HG03025 (cell line): Measurements from ENCODE around the gene MSANTD2.
"Not testable (repeated sequence)": the region's sequence is repeated elsewhere in the genome, so short reads cannot be mapped to it uniquely, and the experiment has no call there.

Source experiments
- ATAC-seq: cut with Tn5 transposase; IDR thresholded peaks from one replicate; pipeline ENCODE4 v1.9.1; 2021; ENCODE audit warnings: mild to moderate bottlenecking, moderate library complexity; ENCODE audit not compliant: unreplicated experiment, low FRiP score

MSANTD2 gene

GRCh38 chr11:124778281-124778680 lies 21.9 kb downstream of the MSANTD2 start:
- no peak for ATAC-seq

GRCh38 chr11:124776865-124777645 lies 23.2 kb downstream of the MSANTD2 start:
- ATAC-seq, result no peak

- ATAC-seq, result not testable (repeated sequence)
These were observed 29.2 kb downstream of the MSANTD2 start for GRCh38 chr11:124770959-124771358.

- ATAC-seq, result no peak
These were observed 30.1 kb downstream of the MSANTD2 start for GRCh38 chr11:124769806-124770774.

- no peak for ATAC-seq
These were observed 31.3 kb downstream of the MSANTD2 start for GRCh38 chr11:124768914-124769313.

- ATAC-seq, result no peak
These were observed 34.0 kb downstream of the MSANTD2 start for GRCh38 chr11:124766156-124766555.

GRCh38 chr11:124763156-124763947 lies 36.9 kb downstream of the MSANTD2 start:
- ATAC-seq, result peak; percentile 24

- ATAC-seq, result peak; percentile 14
These were observed 37.5 kb downstream of the MSANTD2 start for GRCh38 chr11:124762624-124763155.

GRCh38 chr11:124762105-124762623 lies 38.0 kb downstream of the MSANTD2 start, which contains the start of gene ESAM:
Gene ESAM, minus strand, starts transcription at chr11:124762290. Its CDS starts 136 bp downstream, at chr11:124762154.
- peak; percentile 65 for ATAC-seq

GRCh38 chr11:124761301-124762104 lies 38.7 kb downstream of the MSANTD2 start:
- no peak for ATAC-seq

GRCh38 chr11:124760806-124761205 lies 39.4 kb downstream of the MSANTD2 start:
- no peak for ATAC-seq

- ATAC-seq, result no peak
These were observed 40.0 kb downstream of the MSANTD2 start for GRCh38 chr11:124760205-124760652.

GRCh38 chr11:124759266-124760204 lies 40.7 kb downstream of the MSANTD2 start:
- ATAC-seq, result no peak

- peak; percentile 41 for ATAC-seq
These were observed 41.6 kb downstream of the MSANTD2 start for GRCh38 chr11:124758355-124759265.

- no peak for ATAC-seq
These were observed 42.9 kb downstream of the MSANTD2 start for GRCh38 chr11:124757320-124757719.

GRCh38 chr11:124756753-124757227 lies 43.4 kb downstream of the MSANTD2 start:
- no peak for ATAC-seq
